Activated CD4-positive, alpha-beta T cell treated with anti-CD3 and anti-CD28 coated beads, Interleukin-10, Interleukin-2, amounts not matched to agents 100 ng/mL and 50 ng/mL, durations not matched to agents 16 hours and 8 hours (primary cell): Measurements from ENCODE around the gene SEMA3C.

ENCODE experiments used
- DNase-seq: peaks from one replicate; pipeline ENCODE4 v3.0.0-alpha.2; 2020

The SEMA3C gene

GRCh38 chr7:80847895-80848294, 71.0 kb downstream of the SEMA3C start:
- DNase-seq: no peak

GRCh38 chr7:80847027-80847426, 71.8 kb downstream of the SEMA3C start:
- DNase-seq: no peak

- DNase-seq: no peak
Measured at GRCh38 chr7:80844916-80845315, 73.9 kb downstream of the SEMA3C start.

GRCh38 chr7:80843018-80843677, 75.7 kb downstream of the SEMA3C start:
- no peak for DNase-seq

- DNase-seq: no peak
Measured at GRCh38 chr7:80842022-80842790, 76.6 kb downstream of the SEMA3C start.

GRCh38 chr7:80841423-80841955, 77.4 kb downstream of the SEMA3C start:
- DNase-seq: no peak

GRCh38 chr7:80840681-80841080, 78.2 kb downstream of the SEMA3C start:
- no peak for DNase-seq

- DNase-seq: no peak
Measured at GRCh38 chr7:80839855-80840254, 79.0 kb downstream of the SEMA3C start.

- DNase-seq: no peak
Measured at GRCh38 chr7:80838643-80839042, 80.2 kb downstream of the SEMA3C start.

- no peak for DNase-seq
Measured at GRCh38 chr7:80837345-80837744, 81.5 kb downstream of the SEMA3C start.

GRCh38 chr7:80835251-80835650, 83.6 kb downstream of the SEMA3C start:
- DNase-seq: no peak

GRCh38 chr7:80833289-80834268, 85.3 kb downstream of the SEMA3C start:
- DNase-seq: no peak

GRCh38 chr7:80832006-80832405, 86.8 kb downstream of the SEMA3C start:
- no peak for DNase-seq

GRCh38 chr7:80830584-80831285, 88.1 kb downstream of the SEMA3C start:
- no peak for DNase-seq

- peak; percentile 0 for DNase-seq
Measured at GRCh38 chr7:80830010-80830409, 88.8 kb downstream of the SEMA3C start.

- DNase-seq: no peak
Measured at GRCh38 chr7:80829527-80829926, 89.3 kb downstream of the SEMA3C start.

GRCh38 chr7:80827239-80827633, 91.6 kb downstream of the SEMA3C start:
- no peak for DNase-seq

GRCh38 chr7:80826520-80827238, 92.2 kb downstream of the SEMA3C start:
- DNase-seq: no peak

GRCh38 chr7:80825499-80825898, 93.4 kb downstream of the SEMA3C start:
- DNase-seq: no peak

GRCh38 chr7:80824253-80824652, 94.6 kb downstream of the SEMA3C start:
- DNase-seq: no peak

- no peak for DNase-seq
Measured at GRCh38 chr7:80823057-80823456, 95.8 kb downstream of the SEMA3C start.
